Ovary (tissue), 9 donors: ENCODE measurements around the gene ZNF532. TPM values are rescaled to one million over a fixed set of nuclear protein-coding genes. Genes with fewer than 3 reads are reported as not detected.

Experiments used
- DNase-seq, 5 donors: peaks; one replicate each; pipeline ENCODE4 v3.0.0-alpha.2; 2019 to 2020
- H3K27ac ChIP-seq, 2 donors: fragments of 200-600 bp; one replicate each; pipeline versions ENCODE4 v1.5.1 to v1.8.0; 2019 to 2022
- H3K27me3 ChIP-seq: fragments of 200-600 bp; one replicate; pipeline ENCODE4 v1.8.0; 2022
- H3K36me3 ChIP-seq: fragments of 200-600 bp; sonication (generic); one replicate; pipeline ENCODE4 v1.5.1; 2019
- H3K4me1 ChIP-seq: one replicate; pipeline ENCODE4 v1.8.1; 2013; ENCODE audit warnings: mild to moderate bottlenecking, moderate library complexity; ENCODE audit not compliant: insufficient read depth
- H3K4me3 ChIP-seq: fragments of 200-600 bp; sonication (generic); one replicate; pipeline ENCODE4 v1.5.1; 2017
- H3K9me3 ChIP-seq, 2 donors: fragments of 200-600 bp in 1 of 2; sonication (generic) in 1 of 2; one replicate each; pipeline versions ENCODE4 v1.5.1 to v1.8.1; 2013 to 2019; ENCODE audit warnings: mild to moderate bottlenecking in 1 of 2, moderate library complexity in 1 of 2
- CTCF ChIP-seq, 3 donors: fragments of 450-650 bp in 2 of 3; fragments of 200-600 bp in 1 of 3; IDR thresholded peaks; one replicate each; pipeline versions ENCODE4 v1.5.1 to v1.8.0; 2016 to 2022; ENCODE audit warnings: antibody characterized with exemption in 3 of 3, mild to moderate bottlenecking in 1 of 3
- EP300 ChIP-seq: sonication (generic); formaldehyde crosslinking; IDR thresholded peaks from one replicate; pipeline ENCODE4 v1.6.1; 2017; ENCODE audit warnings: antibody characterized with exemption
- POLR2A ChIP-seq: fragments of 450-650 bp; IDR thresholded peaks from one replicate; pipeline ENCODE4 v1.6.1; 2017; ENCODE audit warnings: antibody characterized with exemption, mild to moderate bottlenecking, moderate library complexity
- WGBS, 3 donors: extraction: QIAGEN DNeasy Blood & Tissue Kit in 1 of 3; methylation state at CpG; one replicate each; pipeline versions ENCODE4 v1.1.5 to v1.1.7; 2013 to 2017; 5-methylcytosine and 5-hydroxymethylcytosine counted together
- intact Hi-C, 4 donors: fragments of 100-400 bp; cut with DNase I; formaldehyde crosslinking; loops; one replicate each; pipeline versions ENCODE4 v1.11.0 to v1.15.1; 2022 to 2023
- polyA plus RNA-seq, 2 donors: library from polyadenylated mRNA; stranded (reverse); fragments of 200-250 nt in 1 of 2; fragments of 350-450 nt in 1 of 2; fragmentation: Illumina TruSeq in 1 of 2; extraction: RNeasy Lipid Tissue Mini Kit (QIAGEN cat#74804) in 1 of 2; gene quantifications; one replicate each; pipeline ENCODE4 v1.2.3, GENCODE V29; 2013 to 2014
- total RNA-seq, 7 donors: library from RNA; depleted of rRNA in 2 of 7; stranded (reverse); fragments of >200 nt in 2 of 7; fragmentation: NEBNext Ultra II Directional in 3 of 7; extraction: Animal tissue kit (Norgen Biotek cat#: 25700) in 3 of 7; gene quantifications; one replicate each; pipeline versions ENCODE4 v1.1.0 to v1.2.4, GENCODE V29; 2016 to 2023
- donor health status: DM: no; HTN: no; CAD: no; lungs with moderate emphysema.
- donor health status: DM: no; HTN: no; CAD: no.
- donor health status: Bipolar disorder and iron deficiency.
- donor health status: DM: yes; HTN: yes; CAD: no.
- donor health status: DM: no; HTN: no; CAD: no.
- donor health status: DM: yes; HTN: yes; CAD: no.

ZNF532 gene
- total and polyA plus RNA-seq, 9 donors = 40.5 to 162 (median 101) TPM

GRCh38 chr18:59029663-59030429 is 165.2 kb downstream of the ZNF532 start:
- Histone ChIP-seq H3K27ac (no peak overlapping the region), H3K27me3 (no peaks in the 10 kb centered on the region), H3K9me3 (no peaks in the 10 kb centered on the region), H3K4me3 (no peak overlapping the region), H3K4me1 (peaks cover 3% of the 10 kb centered on the region), H3K36me3 (no peaks in the 10 kb centered on the region)
- intact Hi-C loops = no loop called here
- DNase-seq = no peak
- TF ChIP-seq EP300 (no peak), POLR2A (no peak), CTCF (IDR thresholded peaks at IDR 0.05) (no peak)
- 84 to 87% (median 86%) methylated on average over 23 of the region's 23 CpGs for WGBS, 3 donors

- Histone ChIP-seq H3K4me3 (no peak overlapping the region), H3K36me3 (no peaks in the 10 kb centered on the region), H3K9me3 (no peaks in the 10 kb centered on the region), H3K27me3 (no peaks in the 10 kb centered on the region), H3K4me1 (no peaks in the 10 kb centered on the region), H3K27ac (no peak overlapping the region)
- no peak for DNase-seq
- TF ChIP-seq POLR2A (no peak), CTCF (IDR thresholded peaks at IDR 0.05) (no peak), EP300 (no peak)
- intact Hi-C loops = no loop called here
- 92 to 96% (median 94%) methylated on average over 8 of the region's 8 CpGs for WGBS, 3 donors
Measured at GRCh38 chr18:59032308-59032707, 167.6 kb downstream of the ZNF532 start.

GRCh38 chr18:59033359-59033758 is 168.7 kb downstream of the ZNF532 start:
- DNase-seq = no peak
- Histone ChIP-seq H3K27ac (no peak overlapping the region), H3K27me3 (no peaks in the 10 kb centered on the region), H3K36me3 (no peaks in the 10 kb centered on the region), H3K4me1 (no peaks in the 10 kb centered on the region), H3K9me3 (no peaks in the 10 kb centered on the region), H3K4me3 (no peak overlapping the region)
- no peak for TF ChIP-seq POLR2A
- no peak for TF ChIP-seq EP300
- TF ChIP-seq CTCF (IDR thresholded peaks at IDR 0.05) = no peak
- WGBS, 3 donors = 86 to 93% (median 89%) methylated on average over 3 of the region's 3 CpGs
- intact Hi-C loops = no loop called here

- no peak overlapping the region for H3K4me3 ChIP-seq
- intact Hi-C loops = no loop called here
- H3K27ac ChIP-seq = no peak overlapping the region
- no peaks in the 10 kb centered on the region for H3K4me1 ChIP-seq
- no peaks in the 10 kb centered on the region for H3K9me3 ChIP-seq
- no peak for TF ChIP-seq EP300
- TF ChIP-seq CTCF (IDR thresholded peaks at IDR 0.05) = no peak
- TF ChIP-seq POLR2A = no peak
- no peak for DNase-seq
- H3K36me3 ChIP-seq = no peaks in the 10 kb centered on the region
- WGBS, 3 donors = 77 to 86% (median 80%) methylated on average over 5 of the region's 5 CpGs
- no peaks in the 10 kb centered on the region for H3K27me3 ChIP-seq
Measured at GRCh38 chr18:59033974-59034373, 169.3 kb downstream of the ZNF532 start.
